ENCODE data around the gene MAGT1.

The MAGT1 gene

DNA sequence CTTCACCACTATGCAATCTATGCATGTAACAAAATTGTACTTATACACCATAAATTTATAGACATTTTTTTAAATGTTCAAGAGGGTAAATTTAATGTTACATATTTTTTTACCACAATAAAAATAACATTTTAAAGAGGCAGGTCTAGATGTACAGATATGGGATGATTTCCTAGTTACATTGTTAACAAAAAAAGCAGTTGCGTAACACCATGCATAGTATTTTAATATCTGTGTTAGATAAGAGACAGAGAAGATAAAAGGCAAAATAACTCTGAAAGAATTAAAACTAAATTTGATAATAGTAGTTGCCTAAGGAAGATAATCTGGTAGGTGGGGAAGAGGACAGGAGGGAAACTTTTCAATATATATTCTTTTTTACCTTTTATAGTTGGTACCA lies 100.1 kb downstream of the MAGT1 start:
- Histone ChIP-seq H3K4me3 (ENCODE audit: control insufficient read depth in 1 of 7, extremely low read depth in 1 of 7, insufficient read depth in 4 of 7, low read depth in 2 of 7, low read length in 6 of 7) (no peak overlapping the region), H3K9me3 (ENCODE audit: control extremely low read depth in 1 of 5, control insufficient read depth in 4 of 5, insufficient read depth in 2 of 5, low read depth in 1 of 5, low read length in 4 of 5) (peaks cover 0 to 1% (median 0%) of the 10 kb centered on the region in 5 experiments), H3K27me3 (replicated peaks in 2 of 5; ENCODE audit: control insufficient read depth in 4 of 5, insufficient read depth in 5 of 5, low read length in 4 of 5) (no peaks in the 10 kb centered on the region), H3K27ac (ENCODE audit: insufficient read depth in 1 of 2, low read depth in 1 of 2, low read length in 2 of 2, poor library complexity in 1 of 2, severe bottlenecking in 2 of 2) (no peak overlapping the region), H3K36me3 (ENCODE audit: control insufficient read depth in 4 of 4, insufficient read depth in 4 of 4, low read length in 3 of 4) (no peaks in the 10 kb centered on the region), H3K4me1 (ENCODE audit: control extremely low read depth in 1 of 4, control insufficient read depth in 4 of 4, insufficient read depth in 4 of 4, low read length in 3 of 4) (no peaks in the 10 kb centered on the region)
- ChIA-PET POLR2A (no interaction called here), CTCF (no interaction called here)
- no CpG with 5 or more reads among the region's 1 CpG for WGBS (ENCODE audit: insufficient coverage)
- no peak for DNase-seq

DNA sequence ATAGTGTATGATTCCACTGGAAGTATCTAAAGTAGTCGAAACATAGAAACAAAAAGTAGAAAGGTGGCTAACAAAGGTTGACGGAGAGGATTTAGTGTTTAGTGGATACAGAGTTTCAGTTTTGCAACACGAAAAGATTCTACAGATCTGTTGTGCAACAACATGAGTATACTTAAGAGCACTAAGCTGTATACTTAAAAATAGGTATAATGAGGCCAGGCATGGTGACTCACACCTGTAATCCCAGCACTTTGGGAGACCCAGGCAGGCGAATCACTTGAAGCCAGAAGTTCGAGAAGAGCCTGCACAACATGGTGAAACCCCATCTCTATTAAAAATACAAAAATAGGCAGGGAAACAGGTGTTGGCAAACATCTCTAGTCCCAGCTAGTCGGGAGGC lies 101.3 kb downstream of the MAGT1 start:
- H3K36me3 ChIP-seq (ENCODE audit: control insufficient read depth in 4 of 4, insufficient read depth in 4 of 4, low read length in 3 of 4): no peaks in the 10 kb centered on the region
- ChIA-PET CTCF (interaction anchor here (0.7 kb wide), 1 partner anchor 29 kb away, joined by 3 read pairs; no protein-coding TSS in a partner anchor), POLR2A (interaction anchor here (0.6 kb wide), 1 partner anchor 42 kb away, joined by 3 read pairs; no protein-coding TSS in a partner anchor)
- no peak for DNase-seq
- 100% methylated on average over 4 of the region's 6 CpGs for WGBS (ENCODE audit: insufficient coverage)
- no peaks in the 10 kb centered on the region for H3K4me1 ChIP-seq (ENCODE audit: control extremely low read depth in 1 of 4, control insufficient read depth in 4 of 4, insufficient read depth in 4 of 4, low read length in 3 of 4)
- no peaks in the 10 kb centered on the region for H3K27me3 ChIP-seq (replicated peaks in 2 of 5; ENCODE audit: control insufficient read depth in 4 of 5, insufficient read depth in 5 of 5, low read length in 4 of 5)
- no peak overlapping the region for H3K4me3 ChIP-seq (ENCODE audit: control insufficient read depth in 1 of 7, extremely low read depth in 1 of 7, insufficient read depth in 4 of 7, low read depth in 2 of 7, low read length in 6 of 7)
- H3K9me3 ChIP-seq (ENCODE audit: control extremely low read depth in 1 of 5, control insufficient read depth in 4 of 5, insufficient read depth in 2 of 5, low read depth in 1 of 5, low read length in 4 of 5): peaks cover 0 to 1% (median 0%) of the 10 kb centered on the region in 5 experiments
- H3K27ac ChIP-seq (ENCODE audit: insufficient read depth in 1 of 2, low read depth in 1 of 2, low read length in 2 of 2, poor library complexity in 1 of 2, severe bottlenecking in 2 of 2): no peak overlapping the region

DNA sequence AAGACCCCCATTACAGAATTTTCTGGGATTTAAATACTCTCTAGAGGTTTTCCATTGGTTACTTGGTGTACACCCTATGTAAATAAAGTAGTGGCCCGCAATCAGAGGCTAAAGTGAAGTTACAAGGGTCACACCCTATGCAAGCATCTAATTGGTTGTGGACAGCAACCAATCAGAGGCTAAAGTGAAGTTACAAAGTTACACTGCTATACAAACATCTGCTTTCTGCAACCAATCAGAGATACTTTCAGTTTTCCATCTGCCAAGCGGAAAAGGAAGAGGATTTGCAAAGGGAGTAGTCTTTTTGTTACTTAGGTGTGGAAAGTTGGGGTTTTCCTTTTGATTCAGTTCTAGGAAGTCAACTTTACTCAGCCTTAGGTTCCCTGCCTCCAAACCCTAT lies 107.2 kb downstream of the MAGT1 start:
- H3K4me1 ChIP-seq (ENCODE audit: control extremely low read depth in 1 of 4, control insufficient read depth in 4 of 4, insufficient read depth in 4 of 4, low read length in 3 of 4): peaks cover 2 to 20% (median 8%) of the 10 kb centered on the region in 4 experiments
- no peaks in the 10 kb centered on the region for H3K27me3 ChIP-seq (replicated peaks in 2 of 5; ENCODE audit: control insufficient read depth in 4 of 5, insufficient read depth in 5 of 5, low read length in 4 of 5)
- H3K4me3 ChIP-seq (ENCODE audit: control insufficient read depth in 1 of 7, extremely low read depth in 1 of 7, insufficient read depth in 4 of 7, low read depth in 2 of 7, low read length in 6 of 7): peak overlapping the region in 5 of 7 experiments; percentile 30 to 69 (median 42)
- H3K9me3 ChIP-seq (ENCODE audit: control extremely low read depth in 1 of 5, control insufficient read depth in 4 of 5, insufficient read depth in 2 of 5, low read depth in 1 of 5, low read length in 4 of 5): no peaks in the 10 kb centered on the region
- DNase-seq: peak; percentile 55 to 72 (median 69)
- ChIA-PET POLR2A (interaction anchor here (0.6 kb wide), 1 partner anchor 118 kb away, joined by 4 read pairs; no protein-coding TSS in a partner anchor), CTCF (interaction anchor here (1.3 to 1.6 kb wide), 2 partner anchors 111 to 237 kb away, joined by 4 to 5 read pairs; partner anchors contain the start of gene COX7B)
- WGBS (ENCODE audit: insufficient coverage): 40% methylated on average over 1 of the region's 2 CpGs
- no peaks in the 10 kb centered on the region for H3K36me3 ChIP-seq (ENCODE audit: control insufficient read depth in 4 of 4, insufficient read depth in 4 of 4, low read length in 3 of 4)
- H3K27ac ChIP-seq (ENCODE audit: insufficient read depth in 1 of 2, low read depth in 1 of 2, low read length in 2 of 2, poor library complexity in 1 of 2, severe bottlenecking in 2 of 2): peak overlapping the region in 1 of 2 experiments; percentile 5

DNA sequence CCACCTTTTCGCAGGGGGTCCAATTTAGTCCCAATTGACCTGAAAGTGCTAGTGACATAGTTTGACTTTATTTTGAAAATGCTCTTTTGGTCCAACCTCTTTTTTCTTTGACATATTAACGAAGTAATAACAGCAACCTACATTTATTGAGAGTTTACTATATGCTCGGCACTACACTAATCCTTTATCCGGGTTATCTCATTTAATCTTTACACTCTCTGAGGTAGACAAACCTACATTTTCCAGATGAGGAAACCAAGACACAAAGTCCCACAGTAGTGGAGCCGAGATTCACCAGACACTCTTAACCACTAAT lies 108.9 kb downstream of the MAGT1 start:
- DNase-seq: no peak
- ChIA-PET POLR2A (no interaction called here), CTCF (interaction anchor here (1.6 kb wide), 1 partner anchor 113 kb away, joined by 5 read pairs; the partner anchor contains the start of gene COX7B)
- 7% methylated on average over 3 of the region's 5 CpGs for WGBS (ENCODE audit: insufficient coverage)
- H3K36me3 ChIP-seq (ENCODE audit: control insufficient read depth in 4 of 4, insufficient read depth in 4 of 4, low read length in 3 of 4): no peaks in the 10 kb centered on the region
- no peaks in the 10 kb centered on the region for H3K27me3 ChIP-seq (replicated peaks in 2 of 5; ENCODE audit: control insufficient read depth in 4 of 5, insufficient read depth in 5 of 5, low read length in 4 of 5)
- H3K4me1 ChIP-seq (ENCODE audit: control extremely low read depth in 1 of 4, control insufficient read depth in 4 of 4, insufficient read depth in 4 of 4, low read length in 3 of 4): peaks cover 2 to 22% (median 8%) of the 10 kb centered on the region in 4 experiments
- peak overlapping the region; percentile 91 to 96 for H3K27ac ChIP-seq (ENCODE audit: insufficient read depth in 1 of 2, low read depth in 1 of 2, low read length in 2 of 2, poor library complexity in 1 of 2, severe bottlenecking in 2 of 2)
- no peaks in the 10 kb centered on the region for H3K9me3 ChIP-seq (ENCODE audit: control extremely low read depth in 1 of 5, control insufficient read depth in 4 of 5, insufficient read depth in 2 of 5, low read depth in 1 of 5, low read length in 4 of 5)
- peak overlapping the region; percentile 57 to 90 (median 76) for H3K4me3 ChIP-seq (ENCODE audit: control insufficient read depth in 1 of 7, extremely low read depth in 1 of 7, insufficient read depth in 4 of 7, low read depth in 2 of 7, low read length in 6 of 7)

DNA sequence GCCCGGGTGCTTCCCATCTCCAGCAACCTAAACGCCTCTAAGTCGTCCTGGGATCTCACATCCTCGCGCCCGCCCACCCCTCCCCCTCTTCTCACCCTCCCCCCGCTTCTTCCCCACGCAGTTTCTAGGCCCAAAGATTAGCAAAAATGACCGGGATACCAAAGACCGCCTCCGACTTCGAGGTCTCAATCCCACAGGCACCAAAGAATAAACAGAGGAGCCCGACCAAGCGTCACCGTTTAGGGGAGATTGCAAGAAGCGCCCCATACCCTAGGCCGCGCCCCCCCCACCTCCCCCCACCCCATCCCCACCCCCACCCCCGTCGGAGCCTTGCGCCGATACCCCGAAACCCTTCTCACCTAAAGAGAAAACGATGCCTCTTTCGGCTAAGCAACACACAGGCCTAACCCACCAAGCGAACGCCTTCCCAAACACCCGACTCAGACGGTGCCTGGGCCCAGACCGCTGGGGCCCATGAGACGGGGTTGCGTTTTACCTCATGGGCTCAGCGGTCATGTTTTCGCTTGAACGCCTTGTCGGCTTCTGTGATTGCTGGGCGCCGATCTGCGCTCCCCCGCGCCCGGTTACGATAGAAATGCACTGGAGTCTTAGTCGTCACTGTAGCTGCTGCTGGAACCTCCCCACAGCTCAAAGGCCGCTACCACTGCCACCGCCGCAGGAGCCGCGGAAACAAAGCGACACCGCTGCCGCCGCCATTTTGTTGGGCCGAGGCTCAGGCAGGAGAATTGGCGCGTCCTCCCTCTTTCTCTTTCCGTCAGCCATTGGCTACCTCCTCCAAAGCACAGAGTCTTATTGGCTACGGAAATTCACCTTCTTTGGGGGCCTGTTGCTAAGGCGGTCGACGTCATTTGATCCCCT lies 109.5 kb downstream of the MAGT1 start, which contains the start of gene ATRX:
Gene ATRX, minus strand, starts transcription at position 731 of the 879 bp plus-strand sequence. Its CDS starts 215 bp downstream, at position 516.
- no peaks in the 10 kb centered on the region for H3K36me3 ChIP-seq (ENCODE audit: control insufficient read depth in 4 of 4, insufficient read depth in 4 of 4, low read length in 3 of 4)
- peak; percentile 85 to 92 (median 92) for DNase-seq
- no peaks in the 10 kb centered on the region for H3K27me3 ChIP-seq (replicated peaks in 2 of 5; ENCODE audit: control insufficient read depth in 4 of 5, insufficient read depth in 5 of 5, low read length in 4 of 5)
- H3K27ac ChIP-seq (ENCODE audit: insufficient read depth in 1 of 2, low read depth in 1 of 2, low read length in 2 of 2, poor library complexity in 1 of 2, severe bottlenecking in 2 of 2): peak within 1 kb of the TSS; percentile 91 to 96
- H3K4me3 ChIP-seq (ENCODE audit: control insufficient read depth in 1 of 7, extremely low read depth in 1 of 7, insufficient read depth in 4 of 7, low read depth in 2 of 7, low read length in 6 of 7): peak within 1 kb of the TSS; percentile 57 to 90 (median 76)
- peaks cover 2 to 22% (median 8%) of the 10 kb centered on the region in 4 experiments for H3K4me1 ChIP-seq (ENCODE audit: control extremely low read depth in 1 of 4, control insufficient read depth in 4 of 4, insufficient read depth in 4 of 4, low read length in 3 of 4)
- 41% methylated on average over 29 of the region's 61 CpGs for WGBS (ENCODE audit: insufficient coverage)
- ChIA-PET POLR2A (no interaction called here), CTCF (no interaction called here)
- H3K9me3 ChIP-seq (ENCODE audit: control extremely low read depth in 1 of 5, control insufficient read depth in 4 of 5, insufficient read depth in 2 of 5, low read depth in 1 of 5, low read length in 4 of 5): no peaks in the 10 kb centered on the region

DNA sequence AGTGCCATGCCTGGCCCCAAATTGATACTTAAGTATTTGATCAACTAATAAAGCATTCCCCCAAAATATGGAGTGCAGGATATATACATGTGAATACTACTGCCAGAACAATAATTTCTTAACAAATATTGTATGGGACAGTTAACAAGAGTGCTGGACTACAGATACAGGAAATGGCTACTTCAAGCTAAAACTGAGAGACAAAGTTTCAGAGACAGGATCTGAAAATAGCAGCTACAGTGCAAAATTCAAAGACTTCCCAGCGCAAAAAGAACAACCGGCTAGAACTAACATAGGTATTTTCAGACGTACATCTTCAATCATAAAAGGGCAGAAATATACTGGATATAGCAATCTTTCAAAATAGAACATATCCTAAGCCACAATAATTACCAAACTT lies 115.5 kb downstream of the MAGT1 start:
- WGBS (ENCODE audit: insufficient coverage): 97% methylated on average over 3 of the region's 3 CpGs
- H3K27ac ChIP-seq (ENCODE audit: insufficient read depth in 1 of 2, low read depth in 1 of 2, low read length in 2 of 2, poor library complexity in 1 of 2, severe bottlenecking in 2 of 2): no peak overlapping the region
- H3K36me3 ChIP-seq (ENCODE audit: control insufficient read depth in 4 of 4, insufficient read depth in 4 of 4, low read length in 3 of 4): no peaks in the 10 kb centered on the region
- ChIA-PET POLR2A (no interaction called here), CTCF (no interaction called here)
- no peaks in the 10 kb centered on the region for H3K27me3 ChIP-seq (replicated peaks in 2 of 5; ENCODE audit: control insufficient read depth in 4 of 5, insufficient read depth in 5 of 5, low read length in 4 of 5)
- no peak for DNase-seq
- H3K4me3 ChIP-seq (ENCODE audit: control insufficient read depth in 1 of 7, extremely low read depth in 1 of 7, insufficient read depth in 4 of 7, low read depth in 2 of 7, low read length in 6 of 7): no peak overlapping the region
- peaks cover 1 to 17% (median 4%) of the 10 kb centered on the region in 4 experiments for H3K4me1 ChIP-seq (ENCODE audit: control extremely low read depth in 1 of 4, control insufficient read depth in 4 of 4, insufficient read depth in 4 of 4, low read length in 3 of 4)
- no peaks in the 10 kb centered on the region for H3K9me3 ChIP-seq (ENCODE audit: control extremely low read depth in 1 of 5, control insufficient read depth in 4 of 5, insufficient read depth in 2 of 5, low read depth in 1 of 5, low read length in 4 of 5)

DNA sequence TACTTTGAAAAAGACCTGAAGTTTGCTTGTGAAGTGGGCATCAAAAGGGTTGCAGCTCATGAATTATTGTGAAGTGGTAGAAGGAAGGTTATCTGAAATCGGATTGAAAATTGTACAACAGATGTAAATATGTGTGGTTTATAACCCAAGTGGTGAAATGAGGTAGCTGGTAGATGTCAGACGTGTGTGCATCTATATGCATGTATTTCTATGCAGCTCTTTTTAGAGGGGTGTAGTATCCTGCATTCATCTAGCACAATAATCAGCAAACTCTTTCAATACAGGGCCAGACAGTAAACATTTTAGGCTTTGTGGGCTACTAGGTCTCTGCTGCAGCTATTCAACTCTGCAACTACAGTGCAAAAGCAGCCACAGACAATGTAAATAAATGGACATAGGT lies 118.6 kb downstream of the MAGT1 start:
- H3K27me3 ChIP-seq (replicated peaks in 2 of 5; ENCODE audit: control insufficient read depth in 4 of 5, insufficient read depth in 5 of 5, low read length in 4 of 5): no peaks in the 10 kb centered on the region
- H3K36me3 ChIP-seq (ENCODE audit: control insufficient read depth in 4 of 4, insufficient read depth in 4 of 4, low read length in 3 of 4): no peaks in the 10 kb centered on the region
- 60% methylated on average over 1 of the region's 2 CpGs for WGBS (ENCODE audit: insufficient coverage)
- H3K4me1 ChIP-seq (ENCODE audit: control extremely low read depth in 1 of 4, control insufficient read depth in 4 of 4, insufficient read depth in 4 of 4, low read length in 3 of 4): peaks cover 0 to 5% (median 0%) of the 10 kb centered on the region in 4 experiments
- no peak overlapping the region for H3K27ac ChIP-seq (ENCODE audit: insufficient read depth in 1 of 2, low read depth in 1 of 2, low read length in 2 of 2, poor library complexity in 1 of 2, severe bottlenecking in 2 of 2)
- ChIA-PET POLR2A (no interaction called here), CTCF (no interaction called here)
- H3K4me3 ChIP-seq (ENCODE audit: control insufficient read depth in 1 of 7, extremely low read depth in 1 of 7, insufficient read depth in 4 of 7, low read depth in 2 of 7, low read length in 6 of 7): no peak overlapping the region
- no peaks in the 10 kb centered on the region for H3K9me3 ChIP-seq (ENCODE audit: control extremely low read depth in 1 of 5, control insufficient read depth in 4 of 5, insufficient read depth in 2 of 5, low read depth in 1 of 5, low read length in 4 of 5)
- DNase-seq: peak in 1 of 3 donors; percentile 33
